Measurements from ENCODE around the gene KRTAP4-6. TPM values are rescaled to one million over a fixed set of nuclear protein-coding genes. Genes with fewer than 3 reads are reported as not detected.
A peak's percentile ranks its signal among the peaks of the same experiment; 100 is the strongest.
"Not testable (repeated sequence)": the region's sequence is repeated elsewhere in the genome, so short reads cannot be mapped to it uniquely, and the experiment has no call there.

KRTAP4-6 gene
- total and polyA plus RNA-seq, 3 experiments from 2014 or later = 0.35 TPM; not detected in 2

- Mint-ChIP-seq H3K27me3 (peaks cover 6 to 16% of the 10 kb centered on the region in 2 donors), H3K4me1 (peaks cover 0 to 2% (median 0%) of the 10 kb centered on the region in 3 donors), H3K36me3 (no peaks in the 10 kb centered on the region), H3K27ac (peak within 1 kb of the TSS in 2 of 8 donors; percentile 52 to 66), H3K4me3 (no peak within 1 kb of the TSS), H3K9me3 (no peaks in the 10 kb centered on the region)
- CTCF ChIA-PET = no interaction called here
- no peak for DNase-seq
- Histone ChIP-seq H3K9me3 (ENCODE audit: low read length) (no peaks in the 10 kb centered on the region), H3K27me3 (ENCODE audit: insufficient read depth, low read length, poor library complexity, severe bottlenecking) (no peaks in the 10 kb centered on the region), H3K4me1 (ENCODE audit: insufficient read depth, low read length) (no peaks in the 10 kb centered on the region), H3K36me3 (ENCODE audit: insufficient read depth, low read length) (no peaks in the 10 kb centered on the region), H3K4me3 (ENCODE audit: low read length) (no peak within 1 kb of the TSS), H3K27ac (ENCODE audit: low read depth, low read length) (peak within 1 kb of the TSS; percentile 9)
- POLR2A ChIA-PET = no interaction called here
Observed at GRCh38 chr17:41177727-41178271, 37.5 kb upstream of the KRTAP4-6 start, which contains the start of gene KRTAP4-2. Gene KRTAP4-2, minus strand, starts transcription at chr17:41178221. Its CDS starts 57 bp downstream, at chr17:41178164.

- Histone ChIP-seq H3K27me3 (ENCODE audit: insufficient read depth, low read length, poor library complexity, severe bottlenecking) (no peaks in the 10 kb centered on the region), H3K9me3 (ENCODE audit: low read length) (no peaks in the 10 kb centered on the region), H3K36me3 (ENCODE audit: insufficient read depth, low read length) (no peaks in the 10 kb centered on the region), H3K4me1 (ENCODE audit: insufficient read depth, low read length) (no peaks in the 10 kb centered on the region), H3K27ac (ENCODE audit: low read depth, low read length) (no peak overlapping the region), H3K4me3 (ENCODE audit: low read length) (no peak overlapping the region)
- Mint-ChIP-seq H3K4me1 (peaks cover 0 to 4% (median 0%) of the 10 kb centered on the region in 3 donors), H3K4me3 (no peak overlapping the region), H3K9me3 (no peaks in the 10 kb centered on the region), H3K36me3 (no peaks in the 10 kb centered on the region), H3K27ac (no peak overlapping the region), H3K27me3 (peaks cover 8 to 17% of the 10 kb centered on the region in 2 donors)
- CTCF ChIA-PET = no interaction called here
- DNase-seq = no peak
- POLR2A ChIA-PET = no interaction called here
Observed at GRCh38 chr17:41176744-41177387, 36.5 kb upstream of the KRTAP4-6 start.

GRCh38 chr17:41171886-41172285 is 31.5 kb upstream of the KRTAP4-6 start:
- DNase-seq = no peak
- peaks cover 0 to 8% (median 0%) of the 10 kb centered on the region in 3 donors for H3K4me1 Mint-ChIP-seq
- H3K9me3 Mint-ChIP-seq = no peaks in the 10 kb centered on the region
- H3K27me3 ChIP-seq (ENCODE audit: insufficient read depth, low read length, poor library complexity, severe bottlenecking) = no peaks in the 10 kb centered on the region
- no peaks in the 10 kb centered on the region for H3K36me3 ChIP-seq (ENCODE audit: insufficient read depth, low read length)
- no peak overlapping the region for H3K27ac ChIP-seq (ENCODE audit: low read depth, low read length)
- H3K36me3 Mint-ChIP-seq = no peaks in the 10 kb centered on the region
- H3K4me3 ChIP-seq (ENCODE audit: low read length) = no peak overlapping the region
- no peak overlapping the region for H3K4me3 Mint-ChIP-seq
- ChIA-PET CTCF (no interaction called here), POLR2A (no interaction called here)
- H3K27ac Mint-ChIP-seq = no peak overlapping the region
- H3K4me1 ChIP-seq (ENCODE audit: insufficient read depth, low read length) = no peaks in the 10 kb centered on the region
- peaks cover 9 to 13% of the 10 kb centered on the region in 2 donors for H3K27me3 Mint-ChIP-seq
- no peaks in the 10 kb centered on the region for H3K9me3 ChIP-seq (ENCODE audit: low read length)

- Mint-ChIP-seq H3K36me3 (no peaks in the 10 kb centered on the region), H3K27ac (peak within 1 kb of the TSS in 1 of 8 donors; percentile 17)
Observed at GRCh38 chr17:41168121-41168520, 27.8 kb upstream of the KRTAP4-6 start, which contains the start of gene KRTAP4-3. Gene KRTAP4-3, minus strand, starts transcription at chr17:41168221. Its CDS starts 49 bp downstream, at chr17:41168172.

GRCh38 chr17:41167561-41167960 is 27.2 kb upstream of the KRTAP4-6 start:
- Histone ChIP-seq H3K27ac (ENCODE audit: low read depth, low read length) (no peak overlapping the region), H3K9me3 (ENCODE audit: low read length) (no peaks in the 10 kb centered on the region), H3K4me1 (ENCODE audit: insufficient read depth, low read length) (no peaks in the 10 kb centered on the region), H3K27me3 (ENCODE audit: insufficient read depth, low read length, poor library complexity, severe bottlenecking) (no peaks in the 10 kb centered on the region), H3K36me3 (ENCODE audit: insufficient read depth, low read length) (no peaks in the 10 kb centered on the region), H3K4me3 (ENCODE audit: low read length) (no peak overlapping the region)
- ChIA-PET POLR2A (no interaction called here), CTCF (no interaction called here)
- Mint-ChIP-seq H3K9me3 (no peaks in the 10 kb centered on the region), H3K4me3 (no peak overlapping the region), H3K4me1 (peaks cover 0 to 7% (median 0%) of the 10 kb centered on the region in 3 donors), H3K36me3 (no peaks in the 10 kb centered on the region), H3K27me3 (peaks cover 3 to 19% of the 10 kb centered on the region in 2 donors), H3K27ac (no peak overlapping the region)
- DNase-seq = no peak

More at GRCh38 chr17:41168121-41168520, 27.8 kb upstream of the KRTAP4-6 start, which contains the start of gene KRTAP4-3:
- ChIA-PET POLR2A (no interaction called here), CTCF (no interaction called here)
- Histone ChIP-seq H3K27ac (ENCODE audit: low read depth, low read length) (no peak within 1 kb of the TSS), H3K4me3 (ENCODE audit: low read length) (no peak within 1 kb of the TSS), H3K36me3 (ENCODE audit: insufficient read depth, low read length) (no peaks in the 10 kb centered on the region), H3K27me3 (ENCODE audit: insufficient read depth, low read length, poor library complexity, severe bottlenecking) (no peaks in the 10 kb centered on the region), H3K4me1 (ENCODE audit: insufficient read depth, low read length) (no peaks in the 10 kb centered on the region), H3K9me3 (ENCODE audit: low read length) (no peaks in the 10 kb centered on the region)
- Mint-ChIP-seq H3K4me3 (no peak within 1 kb of the TSS), H3K9me3 (no peaks in the 10 kb centered on the region), H3K4me1 (peaks cover 0 to 7% (median 0%) of the 10 kb centered on the region in 3 donors), H3K27me3 (peaks cover 3 to 17% of the 10 kb centered on the region in 2 donors)
- DNase-seq = no peak

GRCh38 chr17:41163828-41164227 is 23.5 kb upstream of the KRTAP4-6 start:
- CTCF ChIA-PET = no interaction called here
- no peaks in the 10 kb centered on the region for H3K9me3 Mint-ChIP-seq
- H3K4me1 Mint-ChIP-seq = peaks cover 0 to 5% (median 0%) of the 10 kb centered on the region in 3 donors

GRCh38 chr17:41160648-41161047 is 20.3 kb upstream of the KRTAP4-6 start, which contains the start of gene KRTAP4-4:
Gene KRTAP4-4, minus strand, starts transcription at chr17:41160748. Its CDS starts 57 bp downstream, at chr17:41160691.
- CTCF ChIA-PET = interaction anchor here (1.0 kb wide), 1 partner anchor 140 kb away, joined by 3 read pairs; no protein-coding TSS in a partner anchor
- no peaks in the 10 kb centered on the region for H3K36me3 ChIP-seq (ENCODE audit: insufficient read depth, low read length)
- H3K27ac Mint-ChIP-seq = no peak within 1 kb of the TSS
- H3K27me3 ChIP-seq (ENCODE audit: insufficient read depth, low read length, poor library complexity, severe bottlenecking) = peaks cover 5% of the 10 kb centered on the region
- no peaks in the 10 kb centered on the region for H3K9me3 Mint-ChIP-seq
- no peak for DNase-seq
- no peak within 1 kb of the TSS for H3K4me3 Mint-ChIP-seq
- peaks cover 16 to 49% of the 10 kb centered on the region in 2 donors for H3K27me3 Mint-ChIP-seq
- POLR2A ChIA-PET = no interaction called here
- no peaks in the 10 kb centered on the region for H3K9me3 ChIP-seq (ENCODE audit: low read length)
- no peaks in the 10 kb centered on the region for H3K4me1 ChIP-seq (ENCODE audit: insufficient read depth, low read length)
- H3K4me3 ChIP-seq (ENCODE audit: low read length) = no peak within 1 kb of the TSS
- no peaks in the 10 kb centered on the region for H3K4me1 Mint-ChIP-seq
- H3K36me3 Mint-ChIP-seq = peaks cover 0 to 4% (median 0%) of the 10 kb centered on the region in 3 donors
- H3K27ac ChIP-seq (ENCODE audit: low read depth, low read length) = no peak within 1 kb of the TSS

More at GRCh38 chr17:41163828-41164227, 23.5 kb upstream of the KRTAP4-6 start:
- Mint-ChIP-seq H3K4me3 (no peak overlapping the region), H3K36me3 (no peaks in the 10 kb centered on the region), H3K27ac (no peak overlapping the region), H3K27me3 (peaks cover 6 to 29% of the 10 kb centered on the region in 2 donors)
- Histone ChIP-seq H3K27me3 (ENCODE audit: insufficient read depth, low read length, poor library complexity, severe bottlenecking) (peaks cover 4% of the 10 kb centered on the region), H3K36me3 (ENCODE audit: insufficient read depth, low read length) (no peaks in the 10 kb centered on the region), H3K4me1 (ENCODE audit: insufficient read depth, low read length) (no peaks in the 10 kb centered on the region), H3K9me3 (ENCODE audit: low read length) (no peaks in the 10 kb centered on the region), H3K27ac (ENCODE audit: low read depth, low read length) (no peak overlapping the region), H3K4me3 (ENCODE audit: low read length) (no peak overlapping the region)
- POLR2A ChIA-PET = no interaction called here
- no peak for DNase-seq

GRCh38 chr17:41160190-41160589 is 19.8 kb upstream of the KRTAP4-6 start:
- H3K9me3 ChIP-seq (ENCODE audit: low read length); H3K36me3 Mint-ChIP-seq; H3K4me3 ChIP-seq (ENCODE audit: low read length); H3K9me3 Mint-ChIP-seq; H3K27me3 ChIP-seq (ENCODE audit: insufficient read depth, low read length, poor library complexity, severe bottlenecking); POLR2A ChIA-PET; H3K36me3 ChIP-seq (ENCODE audit: insufficient read depth, low read length); H3K4me1 Mint-ChIP-seq; H3K4me1 ChIP-seq (ENCODE audit: insufficient read depth, low read length); DNase-seq; H3K27ac Mint-ChIP-seq; H3K4me3 Mint-ChIP-seq; H3K27ac ChIP-seq (ENCODE audit: low read depth, low read length): not testable (repeated sequence)
- CTCF ChIA-PET = interaction anchor here (1.0 kb wide), 1 partner anchor 141 kb away, joined by 3 read pairs; no protein-coding TSS in a partner anchor
- peaks cover 16 to 51% of the 10 kb centered on the region in 2 donors for H3K27me3 Mint-ChIP-seq
